22Rv1 (cell line): ENCODE measurements around the gene C7.

ENCODE experiments used
- H3K27ac ChIP-seq: fragments of 450-650 bp; 2 replicates; pipeline ENCODE4 v1.5.1; 2017
- CTCF ChIP-seq: fragments of 450-650 bp; IDR thresholded peaks from 2 replicates; pipeline ENCODE4 v1.5.1; 2017; ENCODE audit warnings: mild to moderate bottlenecking
- ZFX ChIP-seq: fragments of 450-650 bp; IDR thresholded peaks from 2 replicates; pipeline ENCODE4 v1.6.1; 2017; ENCODE audit warnings: antibody characterized with exemption, borderline replicate concordance

Gene C7

GRCh38 chr5:40984884-40985283 is 75.6 kb downstream of the C7 start:
- TF ChIP-seq ZFX: no peak
- TF ChIP-seq CTCF: no peak
- H3K27ac ChIP-seq: no peak overlapping the region

GRCh38 chr5:40985501-40985900 is 76.2 kb downstream of the C7 start:
- TF ChIP-seq CTCF (no peak), ZFX (no peak)
- no peak overlapping the region for H3K27ac ChIP-seq

- H3K27ac ChIP-seq: no peak overlapping the region
Observed at GRCh38 chr5:40986666-40987065, 77.4 kb downstream of the C7 start.

GRCh38 chr5:40987349-40987748 is 78.1 kb downstream of the C7 start:
- no peak overlapping the region for H3K27ac ChIP-seq
- no peak for TF ChIP-seq ZFX
- no peak for TF ChIP-seq CTCF

More at GRCh38 chr5:40986666-40987065, 77.4 kb downstream of the C7 start:
- TF ChIP-seq CTCF (no peak), ZFX (no peak)

GRCh38 chr5:40988746-40989510 is 79.6 kb downstream of the C7 start:
- no peak for TF ChIP-seq CTCF
- TF ChIP-seq ZFX: no peak
- no peak overlapping the region for H3K27ac ChIP-seq

- H3K27ac ChIP-seq: no peak overlapping the region
- no peak for TF ChIP-seq ZFX
- no peak for TF ChIP-seq CTCF
Observed at GRCh38 chr5:40991168-40991980, 82.1 kb downstream of the C7 start.
